Measurements from ENCODE around the gene HEXIM2. TPM values are rescaled to one million over a fixed set of nuclear protein-coding genes. Genes with fewer than 3 reads are reported as not detected.

The HEXIM2 gene
- total and polyA plus RNA-seq, 2 of the 13 experiments (the other 11 are each of a cell fraction or from before 2014, with no cell fraction given), result 27.1 to 32.4 TPM

GRCh38 chr17:45135192-45135977 is 26.3 kb upstream of the HEXIM2 start, which contains the start of gene ACBD4 (continued):
- TF ChIP-seq ZEB1 (IDR thresholded peaks at IDR 0.05; ENCODE audit: insufficient replicate concordance, low read depth) (peak; percentile 93), DMTF1 (CRISPR knock-in tag; IDR thresholded peaks at IDR 0.05) (no peak), GTF3A (CRISPR knock-in tag; conservative IDR thresholded peaks at IDR 0.05) (peak; percentile 57; the same call in 1 of the 2 replicates), ZNF317 (CRISPR knock-in tag; IDR thresholded peaks at IDR 0.05) (0 out of 2 replicates have a peak, but pooled peaks have one; percentile 15), KDM1A (CRISPR knock-in tag; IDR thresholded peaks at IDR 0.05) (peak; percentile 29; the same call in 1 of the 2 replicates), MXD1 (CRISPR knock-in tag; IDR thresholded peaks at IDR 0.05) (peak; percentile 47), FOXO4 (CRISPR knock-in tag; conservative IDR thresholded peaks at IDR 0.05) (no peak), ZNF800 (CRISPR knock-in tag; IDR thresholded peaks at IDR 0.05) (peak; percentile 83), JUN (CRISPR knock-in tag; IDR thresholded peaks at IDR 0.05) (0 out of 2 replicates have a peak, but pooled peaks have one; percentile 50), ZNF773 (CRISPR knock-in tag; IDR thresholded peaks at IDR 0.05; ENCODE audit: borderline replicate concordance) (peak; percentile 38; the same call in 1 of the 2 replicates), ZFY (CRISPR knock-in tag; IDR thresholded peaks at IDR 0.05) (peak; percentile 93), NFYB (CRISPR knock-in tag; IDR thresholded peaks at IDR 0.05) (peak; percentile 93), SATB2 (CRISPR knock-in tag; IDR thresholded peaks at IDR 0.05) (no peak), ZNF253 (CRISPR knock-in tag; IDR thresholded peaks at IDR 0.05; ENCODE audit: borderline replicate concordance) (peak; percentile 69; the same call in 1 of the 2 replicates), AGO1 (IDR thresholded peaks at IDR 0.05; ENCODE audit: low read depth, low read length, poor library complexity, severe bottlenecking) (peak; percentile 86), ZBTB25 (CRISPR knock-in tag; IDR thresholded peaks at IDR 0.05) (peak; percentile 90), NCOA2 (CRISPR knock-in tag; IDR thresholded peaks at IDR 0.05) (peak; percentile 61), ZNF761 (CRISPR knock-in tag; conservative IDR thresholded peaks at IDR 0.05) (peak; percentile 73; the same call in 1 of the 2 replicates)
